SK-N-SH (cell line): ENCODE measurements around the gene SOCS3. TPM values are rescaled to one million over a fixed set of nuclear protein-coding genes. Genes with fewer than 3 reads are reported as not detected.

Experiments
- CTCF ChIA-PET: fragments of 300-600, 350-600 bp; formaldehyde crosslinking; extraction: SDS; loops from one replicate; lab custom pipeline; 2021; lab: Yijun Ruan, JAX
- POLR2A ChIA-PET: fragments of 350-600 bp; sonication (Branson Sonifier 250); formaldehyde crosslinking; extraction: SDS; loops from one replicate; lab custom pipeline; 2020; ENCODE audit warnings: antibody characterized with exemption, inconsistent platforms; lab: Yijun Ruan, JAX
- DNase-seq: peaks from one replicate; pipeline ENCODE4 v3.0.0; 2012
- H2AFZ ChIP-seq: fragments of 200-600 bp; sonication (generic); 2 replicates; pipeline ENCODE4 v1.8.1; 2016; ENCODE audit warnings: antibody characterized with exemption, mild to moderate bottlenecking, low read depth
- H3F3A ChIP-seq: fragments of 200-600 bp; sonication (generic); replicated peaks from 2 replicates; pipeline ENCODE3; 2016; ENCODE audit warnings: antibody characterized with exemption, mild to moderate bottlenecking; ENCODE audit not compliant: insufficient read depth
- H3K27ac ChIP-seq, 2 experiments: fragments of 200-500 bp in 1 of 2; fragments of 200-600 bp in 1 of 2; sonication (Bioruptor generic) in 1 of 2; sonication (generic), shearing (Covaris generic) in 1 of 2; 2 replicates each; pipeline versions ENCODE4 v1.5.1 to v1.6.1; 2014 to 2016; ENCODE audit warnings: low read depth in 2 of 2, inconsistent platforms in 1 of 2, low read length in 1 of 2, mild to moderate bottlenecking in 1 of 2, mixed read lengths in 1 of 2
- H3K27me3 ChIP-seq: fragments of 200-600 bp; sonication (generic), shearing (Covaris generic); 2 replicates; pipeline ENCODE4 v1.6.1; 2016; ENCODE audit warnings: mixed run types; ENCODE audit not compliant: insufficient read depth
- H3K36me3 ChIP-seq, 2 experiments: fragments of 200-500 bp in 1 of 2; fragments of 200-600 bp in 1 of 2; sonication (Bioruptor generic) in 1 of 2; sonication (generic) in 1 of 2; replicated peaks in 1 of 2; 2 replicates each; pipeline versions ENCODE3 to v1.5.1; 2014 to 2016; ENCODE audit warnings: low read length in 1 of 2, mild to moderate bottlenecking in 1 of 2; ENCODE audit not compliant: insufficient read depth in 2 of 2, control insufficient read depth in 1 of 2
- H3K4me1 ChIP-seq, 2 experiments: fragments of 200-500 bp in 1 of 2; fragments of 200-600 bp in 1 of 2; sonication (Bioruptor generic) in 1 of 2; sonication (generic), shearing (Covaris generic) in 1 of 2; 2 replicates each; pipeline versions ENCODE4 v1.5.1 to v1.6.1; 2014 to 2016; ENCODE audit warnings: low read depth in 1 of 2, low read length in 1 of 2, mixed run types in 1 of 2; ENCODE audit not compliant: insufficient read depth in 2 of 2, control insufficient read depth in 1 of 2
- H3K4me2 ChIP-seq: fragments of 200-600 bp; sonication (generic), shearing (Covaris generic); 2 replicates; pipeline ENCODE4 v1.6.1; 2017; ENCODE audit warnings: mixed run types
- H3K4me3 ChIP-seq, 2 experiments: fragments of 200-500 bp in 1 of 2; fragments of 200-600 bp in 1 of 2; sonication (Bioruptor generic) in 1 of 2; sonication (generic), shearing (Covaris generic) in 1 of 2; 2 replicates each; pipeline versions ENCODE4 v1.5.1 to v1.8.1; 2014 to 2016; ENCODE audit warnings: low read depth in 2 of 2, inconsistent platforms in 1 of 2, low read length in 1 of 2, mild to moderate bottlenecking in 1 of 2, mixed read lengths in 1 of 2, moderate library complexity in 1 of 2
- H3K79me2 ChIP-seq: fragments of 200-600 bp; sonication (generic); 2 replicates; pipeline ENCODE4 v1.8.1; 2017; ENCODE audit warnings: mild to moderate bottlenecking; ENCODE audit not compliant: insufficient read depth
- H3K9ac ChIP-seq: fragments of 200-600 bp; sonication (generic); 2 replicates; pipeline ENCODE4 v1.6.1; 2017; ENCODE audit warnings: mixed run types
- H3K9me2 ChIP-seq: fragments of 200-600 bp; sonication (generic); 2 replicates; pipeline ENCODE4 v1.6.1; 2017; ENCODE audit warnings: mixed run types
- H3K9me3 ChIP-seq: fragments of 200-600 bp; sonication (generic); 2 replicates; pipeline ENCODE4 v1.6.1; 2017; ENCODE audit warnings: mixed run types, mild to moderate bottlenecking, moderate library complexity
- H4K20me1 ChIP-seq: fragments of 200-600 bp; sonication (generic); 2 replicates; pipeline ENCODE4 v1.6.1; 2017; ENCODE audit warnings: mild to moderate bottlenecking, mixed run types; ENCODE audit not compliant: insufficient read depth
- FOXJ3 ChIP-seq: sonication (generic); formaldehyde crosslinking; IDR thresholded peaks from 2 replicates; pipeline ENCODE4 v1.5.1; 2020; ENCODE audit warnings: mild to moderate bottlenecking, missing genetic modification reagents
- FOXM1 ChIP-seq: IDR thresholded peaks from 2 replicates; pipeline ENCODE4 v1.4.0; 2012; ENCODE audit warnings: low read depth, mild to moderate bottlenecking
- GABPA ChIP-seq: IDR thresholded peaks from 2 replicates; pipeline ENCODE4 v1.4.0; 2012; ENCODE audit warnings: low read depth, mild to moderate bottlenecking
- JUND ChIP-seq: IDR thresholded peaks from 2 replicates; pipeline ENCODE4 v1.4.0; 2012
- MEF2A ChIP-seq: IDR thresholded peaks from 2 replicates; pipeline ENCODE4 v1.4.0; 2012; ENCODE audit warnings: low read depth, borderline replicate concordance
- NFIC ChIP-seq: IDR thresholded peaks from 2 replicates; pipeline ENCODE4 v1.4.0; 2012; ENCODE audit warnings: borderline replicate concordance
- NRF1 ChIP-seq: IDR thresholded peaks from 2 replicates; pipeline ENCODE4 v1.6.1; 2012; ENCODE audit warnings: low read depth, mild to moderate bottlenecking, low read length
- POLR2AphosphoS5 ChIP-seq: IDR thresholded peaks from 2 replicates; pipeline ENCODE4 v1.6.1; 2012; ENCODE audit warnings: low read depth, low read length
- RCOR1 ChIP-seq: fragments of 150-350 bp; IDR thresholded peaks from 2 replicates; pipeline ENCODE4 v1.6.1; 2017; ENCODE audit warnings: antibody characterized with exemption, low read length
- RFX5 ChIP-seq: IDR thresholded peaks from 2 replicates; pipeline ENCODE4 v1.6.1; 2012; ENCODE audit warnings: mild to moderate bottlenecking, improper control_type of control experiment, low read length
- RXRA ChIP-seq: IDR thresholded peaks from 2 replicates; pipeline ENCODE4 v1.4.0; 2012; ENCODE audit warnings: low read depth, mild to moderate bottlenecking, borderline replicate concordance
- SIN3A ChIP-seq: IDR thresholded peaks from 2 replicates; pipeline ENCODE4 v1.6.1; 2012; ENCODE audit warnings: low read depth, mild to moderate bottlenecking, low read length, moderate library complexity, borderline replicate concordance
- TEAD4 ChIP-seq: IDR thresholded peaks from 2 replicates; pipeline ENCODE4 v1.4.0; 2012; ENCODE audit warnings: mild to moderate bottlenecking, borderline replicate concordance; ENCODE audit not compliant: insufficient read depth
- WGBS: methylation state at CpG from one replicate; pipeline ENCODE4 v1.1.6; 2017; ENCODE audit warnings: low lambda C conversion rate; 5-methylcytosine and 5-hydroxymethylcytosine counted together
- polyA plus RNA-seq, 3 experiments: library from polyadenylated mRNA; depleted of rRNA; stranded (reverse); fragments of >200 nt; gene quantifications; 2 replicates each; pipeline ENCODE4 v1.2.3, GENCODE V29; 2012
- TF ChIP-seq, protein P1 (sequence below): IDR thresholded peaks from 2 replicates; pipeline ENCODE4 v1.6.1; 2012; ENCODE audit warnings: mild to moderate bottlenecking, low read depth, low read length, moderate library complexity

Gene SOCS3
- polyA plus RNA-seq, 1 of the 3 experiments (the other 2 are of a cell fraction) = 24.9 TPM

DNA sequence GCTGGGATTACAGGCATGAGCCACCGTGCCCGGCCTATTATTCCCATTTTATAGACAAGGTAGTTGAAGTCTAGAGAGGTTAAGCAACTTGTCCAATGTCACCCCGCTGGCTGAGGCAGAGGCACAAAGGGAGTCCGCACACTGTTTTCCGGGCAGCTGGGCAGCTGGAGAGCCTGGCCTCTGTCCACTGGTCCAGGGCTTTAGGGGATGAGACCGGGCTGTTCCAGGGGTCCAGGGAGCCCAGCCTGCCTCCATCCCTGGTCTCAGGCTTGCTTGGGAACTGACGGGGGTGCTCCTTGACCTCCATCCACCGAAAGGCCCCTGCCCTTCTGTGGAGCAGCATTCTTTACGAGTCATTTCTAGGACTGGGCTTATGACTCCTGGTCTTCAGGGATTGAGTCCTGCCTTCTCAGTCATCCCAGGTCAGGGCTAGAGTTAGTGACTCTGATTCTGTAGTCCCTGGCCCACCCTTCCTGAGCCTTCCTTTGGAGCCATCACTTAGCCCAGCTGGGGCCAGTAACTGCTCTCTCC, 37.5 kb downstream of the SOCS3 start:
- DNase-seq = no peak
- POLR2A ChIA-PET = no interaction called here
- WGBS = 93% methylated on average over 9 of the region's 9 CpGs
- Histone ChIP-seq H3K79me2 (no peaks in the 10 kb centered on the region), H4K20me1 (no peaks in the 10 kb centered on the region), H3K9me3 (no peaks in the 10 kb centered on the region), H2AFZ (no peak overlapping the region), H3F3A (peaks cover 8% of the 10 kb centered on the region), H3K9ac (no peak overlapping the region), H3K36me3 (no peaks in the 10 kb centered on the region), H3K27me3 (no peaks in the 10 kb centered on the region), H3K4me1 (peaks cover 26 to 36% of the 10 kb centered on the region in 2 experiments; a peak in 3 of 4 replicates), H3K4me2 (peak overlapping the region; percentile 23; the same call in 1 of the 2 replicates), H3K4me3 (no peak overlapping the region), H3K9me2 (no peaks in the 10 kb centered on the region), H3K27ac (peak overlapping the region; percentile 26 to 92; a peak in 2 of 4 replicates)
- CTCF ChIA-PET = interaction anchor here (0.8 to 1.1 kb wide), 2 partner anchors 13 to 21 kb away, joined by 3 to 4 read pairs; no protein-coding TSS in a partner anchor
- TF ChIP-seq RFX5 (no peak), FOXM1 (no peak), SIN3A (no peak), GABPA (no peak), JUND (no peak), MEF2A (no peak), POLR2AphosphoS5 (no peak), NRF1 (no peak), FOXJ3 (CRISPR knock-in tag) (no peak)
- TF ChIP-seq, protein P1, sequence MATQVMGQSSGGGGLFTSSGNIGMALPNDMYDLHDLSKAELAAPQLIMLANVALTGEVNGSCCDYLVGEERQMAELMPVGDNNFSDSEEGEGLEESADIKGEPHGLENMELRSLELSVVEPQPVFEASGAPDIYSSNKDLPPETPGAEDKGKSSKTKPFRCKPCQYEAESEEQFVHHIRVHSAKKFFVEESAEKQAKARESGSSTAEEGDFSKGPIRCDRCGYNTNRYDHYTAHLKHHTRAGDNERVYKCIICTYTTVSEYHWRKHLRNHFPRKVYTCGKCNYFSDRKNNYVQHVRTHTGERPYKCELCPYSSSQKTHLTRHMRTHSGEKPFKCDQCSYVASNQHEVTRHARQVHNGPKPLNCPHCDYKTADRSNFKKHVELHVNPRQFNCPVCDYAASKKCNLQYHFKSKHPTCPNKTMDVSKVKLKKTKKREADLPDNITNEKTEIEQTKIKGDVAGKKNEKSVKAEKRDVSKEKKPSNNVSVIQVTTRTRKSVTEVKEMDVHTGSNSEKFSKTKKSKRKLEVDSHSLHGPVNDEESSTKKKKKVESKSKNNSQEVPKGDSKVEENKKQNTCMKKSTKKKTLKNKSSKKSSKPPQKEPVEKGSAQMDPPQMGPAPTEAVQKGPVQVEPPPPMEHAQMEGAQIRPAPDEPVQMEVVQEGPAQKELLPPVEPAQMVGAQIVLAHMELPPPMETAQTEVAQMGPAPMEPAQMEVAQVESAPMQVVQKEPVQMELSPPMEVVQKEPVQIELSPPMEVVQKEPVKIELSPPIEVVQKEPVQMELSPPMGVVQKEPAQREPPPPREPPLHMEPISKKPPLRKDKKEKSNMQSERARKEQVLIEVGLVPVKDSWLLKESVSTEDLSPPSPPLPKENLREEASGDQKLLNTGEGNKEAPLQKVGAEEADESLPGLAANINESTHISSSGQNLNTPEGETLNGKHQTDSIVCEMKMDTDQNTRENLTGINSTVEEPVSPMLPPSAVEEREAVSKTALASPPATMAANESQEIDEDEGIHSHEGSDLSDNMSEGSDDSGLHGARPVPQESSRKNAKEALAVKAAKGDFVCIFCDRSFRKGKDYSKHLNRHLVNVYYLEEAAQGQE = no peak

DNA sequence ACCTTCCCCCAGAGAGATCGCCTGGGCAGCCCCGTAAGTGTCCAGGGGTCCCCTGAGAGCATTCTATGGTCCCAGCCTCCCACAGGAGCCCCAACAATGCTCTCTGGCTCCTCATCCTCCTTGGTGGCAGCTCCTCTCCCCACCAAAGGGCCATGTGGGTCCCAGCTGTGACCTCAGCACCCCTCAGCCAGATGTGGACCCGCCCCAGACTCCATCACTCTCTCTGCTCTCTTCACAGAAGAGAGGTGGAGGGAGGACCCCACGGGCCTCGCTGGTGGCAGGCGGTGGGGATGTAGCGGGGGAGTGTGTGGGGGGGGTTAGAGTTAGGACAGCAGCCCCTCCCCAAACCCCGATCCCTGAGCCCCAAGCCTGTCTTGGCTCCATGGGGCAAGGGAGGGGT, 41.0 kb downstream of the SOCS3 start:
- Histone ChIP-seq H3K4me2 (no peak overlapping the region), H3K79me2 (no peaks in the 10 kb centered on the region), H3K27ac (no peak overlapping the region), H3K9me3 (no peaks in the 10 kb centered on the region), H4K20me1 (no peaks in the 10 kb centered on the region), H3K9me2 (no peaks in the 10 kb centered on the region), H3K4me1 (peaks cover 32 to 43% of the 10 kb centered on the region in 2 experiments; a peak in 3 of 4 replicates), H3K9ac (no peak overlapping the region), H3F3A (peaks cover 29% of the 10 kb centered on the region), H3K36me3 (no peaks in the 10 kb centered on the region), H3K4me3 (no peak overlapping the region), H2AFZ (no peak overlapping the region), H3K27me3 (no peaks in the 10 kb centered on the region)
- DNase-seq = peak; percentile 54
- 96% methylated on average over 8 of the region's 8 CpGs for WGBS
- TF ChIP-seq RXRA (no peak), TEAD4 (no peak), RCOR1 (no peak), NFIC (no peak)
- POLR2A ChIA-PET = no interaction called here
- CTCF ChIA-PET = interaction anchor here (1.3 to 8.2 kb wide), 3 partner anchors 9 to 60 kb away, joined by 3 to 66 read pairs (median 4); partner anchors contain the start of gene SOCS3
